Activated T-helper 1 cell treated with Interleukin-2 at 50 U/mL for 16 hours (primary cell): Measurements from ENCODE around the gene GPR62.

Experiments
- DNase-seq: peaks from one replicate; pipeline ENCODE4 v3.0.0-alpha.2; 2020; ENCODE audit warnings: low read depth

GPR62 gene

GRCh38 chr3:51938780-51939425 lies 16.3 kb upstream of the GPR62 start:
- no peak for DNase-seq

GRCh38 chr3:51940648-51941462 lies 14.3 kb upstream of the GPR62 start:
- no peak for DNase-seq

GRCh38 chr3:51941463-51941797 lies 13.8 kb upstream of the GPR62 start:
- DNase-seq: no peak

GRCh38 chr3:51941798-51942602 lies 13.2 kb upstream of the GPR62 start, which contains the start of the genes PARP3 and RRP9:
PARP3 (plus strand) TSS chr3:51942363; CDS start chr3:51943356, 993 bp downstream.
RRP9 (minus strand) TSS chr3:51941904; CDS start chr3:51941867, 37 bp downstream.
- peak; percentile 99 for DNase-seq

- no peak for DNase-seq
These were observed 12.4 kb upstream of the GPR62 start for GRCh38 chr3:51942603-51943450.

GRCh38 chr3:51943451-51944391 lies 11.5 kb upstream of the GPR62 start:
- no peak for DNase-seq

GRCh38 chr3:51944451-51945021 lies 10.6 kb upstream of the GPR62 start:
- DNase-seq: no peak

GRCh38 chr3:51945031-51945840 lies 9.9 kb upstream of the GPR62 start:
- DNase-seq: no peak

- DNase-seq: no peak
These were observed 9.1 kb upstream of the GPR62 start for GRCh38 chr3:51945926-51946705.

GRCh38 chr3:51946796-51947195 lies 8.4 kb upstream of the GPR62 start:
- DNase-seq: no peak

GRCh38 chr3:51947215-51947900 lies 7.8 kb upstream of the GPR62 start:
- no peak for DNase-seq

- no peak for DNase-seq
These were observed 7.1 kb upstream of the GPR62 start for GRCh38 chr3:51948016-51948580.

- no peak for DNase-seq
These were observed 6.1 kb upstream of the GPR62 start for GRCh38 chr3:51949121-51949520.

- DNase-seq: no peak
These were observed 4.3 kb upstream of the GPR62 start for GRCh38 chr3:51950899-51951298.

- DNase-seq: no peak
These were observed 1.7 kb upstream of the GPR62 start for GRCh38 chr3:51953445-51953844.

GRCh38 chr3:51954105-51954504 lies 1.1 kb upstream of the GPR62 start:
- DNase-seq: no peak

- DNase-seq: no peak
These were observed 468 bp upstream of the GPR62 start for GRCh38 chr3:51954713-51955112.
